Activated T-cell treated with anti-CD3 and anti-CD28 coated beads, Interleukin-2, amount 50 U/mL, for 24 hours (primary cell): Measurements from ENCODE around the gene CST7.

Source experiments
- DNase-seq: peaks from one replicate; pipeline ENCODE4 v3.0.0-alpha.2; 2020
- H3K27ac Mint-ChIP-seq: 2 replicates; pipeline ENCODE4 v1.8.0; 2020; ENCODE audit warnings: mild to moderate bottlenecking, mixed read lengths
- H3K27me3 Mint-ChIP-seq: 2 replicates; pipeline ENCODE4 v1.8.0; 2020; ENCODE audit warnings: mixed read lengths
- H3K36me3 Mint-ChIP-seq: 2 replicates; pipeline ENCODE4 v1.8.0; 2020; ENCODE audit warnings: low read depth, mixed read lengths
- H3K4me1 Mint-ChIP-seq: 2 replicates; pipeline ENCODE4 v1.8.0; 2020; ENCODE audit warnings: low read depth, mixed read lengths
- H3K4me3 Mint-ChIP-seq: 2 replicates; pipeline ENCODE4 v1.8.0; 2020; ENCODE audit warnings: mild to moderate bottlenecking, moderate library complexity, mixed read lengths
- H3K9me3 Mint-ChIP-seq: 2 replicates; pipeline ENCODE4 v1.8.0; 2020; ENCODE audit warnings: mixed read lengths

CST7 gene

GRCh38 chr20:24961384-24962181 is 12.5 kb downstream of the CST7 start:
- no peak for DNase-seq
- Mint-ChIP-seq H3K9me3 (no peaks in the 10 kb centered on the region), H3K4me3 (no peak overlapping the region), H3K27me3 (no peaks in the 10 kb centered on the region), H3K27ac (peak overlapping the region; percentile 76), H3K4me1 (peaks cover 40% of the 10 kb centered on the region), H3K36me3 (peaks cover 94% of the 10 kb centered on the region)

- Mint-ChIP-seq H3K4me3 (no peak overlapping the region), H3K27me3 (no peaks in the 10 kb centered on the region), H3K4me1 (peaks cover 40% of the 10 kb centered on the region), H3K36me3 (peaks cover 95% of the 10 kb centered on the region), H3K27ac (peak overlapping the region; percentile 76), H3K9me3 (no peaks in the 10 kb centered on the region)
- no peak for DNase-seq
Observed at GRCh38 chr20:24962182-24962492, 13.1 kb downstream of the CST7 start.

DNA sequence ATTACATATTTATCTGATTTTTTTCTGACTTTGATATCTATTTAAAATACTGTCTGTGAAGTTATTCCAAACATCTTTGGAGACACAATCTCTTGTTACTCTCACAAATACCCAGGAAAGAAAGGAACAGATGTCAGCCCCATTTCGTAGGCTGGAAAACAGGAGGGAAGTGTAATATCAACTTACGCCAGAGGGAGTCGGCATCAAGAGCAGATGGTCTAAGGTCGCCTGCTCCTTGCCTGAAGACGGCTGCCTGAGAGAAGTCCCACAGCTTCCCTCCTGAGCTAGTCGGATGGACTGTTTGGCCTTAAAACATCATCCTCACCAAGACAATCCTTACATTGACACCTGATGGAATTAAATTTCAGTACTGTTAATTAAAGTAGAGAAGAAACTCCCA is 13.4 kb downstream of the CST7 start:
- H3K4me3 Mint-ChIP-seq = no peak overlapping the region
- no peaks in the 10 kb centered on the region for H3K27me3 Mint-ChIP-seq
- peaks cover 40% of the 10 kb centered on the region for H3K4me1 Mint-ChIP-seq
- H3K36me3 Mint-ChIP-seq = peaks cover 96% of the 10 kb centered on the region
- H3K27ac Mint-ChIP-seq = peak overlapping the region; percentile 76
- no peaks in the 10 kb centered on the region for H3K9me3 Mint-ChIP-seq
- DNase-seq = no peak

DNA sequence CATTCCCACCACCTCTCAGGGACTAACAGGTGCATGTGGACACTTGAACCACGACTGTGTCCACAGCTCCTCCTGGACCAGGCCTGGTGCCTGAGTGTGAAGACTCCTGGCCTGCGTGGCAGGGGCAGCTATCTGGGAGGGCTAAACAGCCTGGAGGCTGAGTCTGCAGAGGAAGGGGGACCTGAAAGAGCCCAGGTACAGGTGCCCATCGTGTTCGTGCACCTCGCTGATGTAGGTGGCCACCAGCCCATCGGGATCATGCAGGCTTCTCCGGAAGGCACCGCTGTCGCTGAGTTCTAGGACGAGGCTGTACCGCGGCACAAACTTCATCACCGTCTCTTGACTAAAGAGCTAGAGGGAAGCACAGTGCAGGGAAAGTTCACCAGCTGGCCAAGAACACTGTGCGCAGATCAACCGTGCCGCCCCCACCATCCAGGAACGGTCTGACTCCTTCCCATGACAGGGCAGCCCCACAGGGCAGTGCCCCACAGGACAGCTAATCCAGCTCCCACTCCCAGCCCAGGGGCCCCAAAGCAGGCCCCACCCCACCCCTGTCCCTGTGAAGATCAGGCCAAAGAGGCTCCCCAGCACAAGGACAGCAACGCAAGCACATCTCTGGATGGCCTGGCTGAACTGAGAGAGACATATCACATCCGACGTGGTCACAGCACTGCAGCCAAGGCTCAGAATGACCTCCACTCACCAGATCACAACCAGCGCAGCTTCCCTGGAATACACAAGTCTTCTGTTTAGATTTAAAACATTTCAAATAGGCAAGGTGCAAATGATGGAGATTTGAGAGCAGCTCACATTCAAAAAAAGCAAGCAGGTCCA is 14.8 kb downstream of the CST7 start:
- Mint-ChIP-seq H3K4me3 (no peak overlapping the region), H3K27ac (peak overlapping the region; percentile 88), H3K4me1 (peaks cover 40% of the 10 kb centered on the region), H3K27me3 (no peaks in the 10 kb centered on the region), H3K36me3 (peaks cover 97% of the 10 kb centered on the region), H3K9me3 (no peaks in the 10 kb centered on the region)
- no peak for DNase-seq

GRCh38 chr20:24964506-24964840 is 15.4 kb downstream of the CST7 start:
- Mint-ChIP-seq H3K27ac (peak overlapping the region; percentile 88), H3K4me1 (peaks cover 40% of the 10 kb centered on the region), H3K36me3 (peaks cover 98% of the 10 kb centered on the region), H3K9me3 (no peaks in the 10 kb centered on the region), H3K4me3 (no peak overlapping the region), H3K27me3 (no peaks in the 10 kb centered on the region)
- no peak for DNase-seq

- H3K9me3 Mint-ChIP-seq = no peaks in the 10 kb centered on the region
- H3K4me3 Mint-ChIP-seq = no peak overlapping the region
- H3K27me3 Mint-ChIP-seq = no peaks in the 10 kb centered on the region
- no peak for DNase-seq
- H3K4me1 Mint-ChIP-seq = peaks cover 37% of the 10 kb centered on the region
- H3K27ac Mint-ChIP-seq = peak overlapping the region; percentile 88
- peaks cover 98% of the 10 kb centered on the region for H3K36me3 Mint-ChIP-seq
Observed at GRCh38 chr20:24965065-24965919, 16.2 kb downstream of the CST7 start.

GRCh38 chr20:24966317-24967012 is 17.4 kb downstream of the CST7 start:
- no peaks in the 10 kb centered on the region for H3K9me3 Mint-ChIP-seq
- no peak overlapping the region for H3K4me3 Mint-ChIP-seq
- peaks cover 98% of the 10 kb centered on the region for H3K36me3 Mint-ChIP-seq
- no peak for DNase-seq
- H3K4me1 Mint-ChIP-seq = peaks cover 27% of the 10 kb centered on the region
- no peaks in the 10 kb centered on the region for H3K27me3 Mint-ChIP-seq
- H3K27ac Mint-ChIP-seq = peak overlapping the region; percentile 69

DNA sequence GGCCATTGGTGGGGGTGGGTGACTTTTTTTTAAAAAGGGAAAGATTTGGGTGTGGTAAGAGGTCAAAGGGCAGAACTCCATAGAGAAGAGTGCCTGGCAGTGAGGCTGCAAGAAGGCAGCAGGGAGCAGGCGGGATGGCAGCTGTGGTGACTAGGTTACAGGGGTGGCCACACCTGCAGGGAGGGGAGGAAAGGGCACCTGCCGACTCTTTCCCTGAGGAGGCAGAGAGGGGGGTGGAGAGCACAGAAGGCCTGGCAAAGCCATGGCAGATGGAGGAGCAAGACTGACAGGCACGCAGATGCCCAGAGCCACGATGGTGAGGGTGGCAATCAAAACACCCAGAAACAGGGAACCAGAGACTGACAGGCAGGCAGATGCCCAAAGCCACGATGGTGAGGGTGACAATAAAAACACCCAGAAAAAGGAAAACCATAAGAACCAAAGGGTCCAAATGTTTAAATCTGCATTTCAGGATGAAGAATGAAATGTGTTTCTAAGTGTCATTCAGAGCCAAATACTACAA is 19.3 kb downstream of the CST7 start:
- Mint-ChIP-seq H3K27ac (peak overlapping the region; percentile 77), H3K4me3 (no peak overlapping the region), H3K9me3 (no peaks in the 10 kb centered on the region), H3K36me3 (peaks cover 97% of the 10 kb centered on the region), H3K27me3 (no peaks in the 10 kb centered on the region), H3K4me1 (peaks cover 17% of the 10 kb centered on the region)
- DNase-seq = no peak

- H3K4me1 Mint-ChIP-seq = peaks cover 14% of the 10 kb centered on the region
- DNase-seq = no peak
- no peak overlapping the region for H3K27ac Mint-ChIP-seq
- H3K36me3 Mint-ChIP-seq = peaks cover 96% of the 10 kb centered on the region
- no peak overlapping the region for H3K4me3 Mint-ChIP-seq
- H3K9me3 Mint-ChIP-seq = no peaks in the 10 kb centered on the region
- no peaks in the 10 kb centered on the region for H3K27me3 Mint-ChIP-seq
Observed at GRCh38 chr20:24969186-24970029, 20.3 kb downstream of the CST7 start.

- Mint-ChIP-seq H3K27ac (no peak overlapping the region), H3K4me3 (no peak overlapping the region), H3K36me3 (peaks cover 95% of the 10 kb centered on the region), H3K27me3 (no peaks in the 10 kb centered on the region), H3K9me3 (no peaks in the 10 kb centered on the region), H3K4me1 (peaks cover 7% of the 10 kb centered on the region)
- no peak for DNase-seq
Observed at GRCh38 chr20:24970030-24970553, 21.0 kb downstream of the CST7 start.

DNA sequence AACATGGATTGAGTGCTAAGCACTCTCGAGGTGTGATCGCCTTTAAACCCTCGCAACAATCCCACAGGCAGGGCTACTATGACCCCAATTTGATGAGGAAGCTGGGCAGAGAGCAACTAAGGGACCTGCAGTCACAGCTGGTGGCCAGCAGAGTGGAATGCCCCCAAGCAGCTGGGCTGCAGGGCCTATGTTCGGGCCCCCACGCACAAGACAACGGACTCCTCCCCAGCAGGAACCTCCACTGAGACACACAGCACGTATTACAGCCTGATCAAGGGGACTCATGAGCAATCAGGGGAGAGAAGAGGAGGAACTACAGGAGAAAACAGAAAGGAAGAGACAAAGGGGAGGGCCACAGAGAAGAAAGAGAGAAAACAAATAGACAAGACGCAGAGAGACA is 21.7 kb downstream of the CST7 start:
- Mint-ChIP-seq H3K27me3 (no peaks in the 10 kb centered on the region), H3K27ac (no peak overlapping the region), H3K4me3 (no peak overlapping the region), H3K9me3 (no peaks in the 10 kb centered on the region), H3K36me3 (peaks cover 94% of the 10 kb centered on the region), H3K4me1 (peaks cover 3% of the 10 kb centered on the region)
- no peak for DNase-seq

DNA sequence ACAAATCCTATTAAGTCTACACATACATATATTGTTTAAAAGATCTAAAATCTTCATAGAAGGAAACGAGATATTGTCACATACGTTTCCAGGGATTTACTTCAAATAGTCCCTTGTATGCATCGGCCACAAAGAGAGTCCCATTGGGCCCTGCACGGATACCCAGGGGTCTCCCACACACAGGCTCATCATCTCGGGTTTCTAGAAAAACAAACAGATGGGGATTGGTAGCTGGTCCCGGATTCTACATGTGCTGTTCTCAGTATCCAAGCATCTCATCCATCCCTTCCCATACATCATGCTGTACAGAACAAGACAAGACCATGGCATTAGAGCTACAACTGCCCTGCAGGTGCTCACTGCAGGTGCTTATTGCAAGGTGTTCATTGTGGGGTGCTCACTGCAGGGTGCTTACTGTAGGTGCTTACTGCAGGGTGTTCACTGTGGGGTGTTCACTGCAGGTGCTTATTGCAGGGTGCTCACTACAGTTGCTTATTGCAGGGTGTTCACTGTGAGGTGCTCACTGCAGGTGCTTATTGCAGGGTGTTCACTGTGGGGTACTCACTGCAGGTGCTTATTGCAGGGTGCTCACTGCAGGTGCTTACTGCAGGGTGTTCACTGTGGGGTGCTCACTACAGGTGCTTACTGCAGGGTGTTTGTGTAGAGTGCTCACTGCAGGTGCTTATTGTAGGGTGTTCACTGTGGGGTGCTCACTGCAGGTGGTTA is 22.5 kb downstream of the CST7 start:
- no peak for DNase-seq

GRCh38 chr20:24972341-24972740 is 23.3 kb downstream of the CST7 start:
- peaks cover 3% of the 10 kb centered on the region for H3K9me3 Mint-ChIP-seq
- H3K4me1 Mint-ChIP-seq = peaks cover 4% of the 10 kb centered on the region
- H3K4me3 Mint-ChIP-seq = no peak overlapping the region
- no peak overlapping the region for H3K27ac Mint-ChIP-seq
- DNase-seq = peak; percentile 17
- H3K27me3 Mint-ChIP-seq = no peaks in the 10 kb centered on the region
- H3K36me3 Mint-ChIP-seq = peaks cover 96% of the 10 kb centered on the region

More for the DNA sequence above, 22.5 kb downstream of the CST7 start:
- Mint-ChIP-seq H3K36me3 (peaks cover 94% of the 10 kb centered on the region), H3K4me1 (peaks cover 4% of the 10 kb centered on the region), H3K9me3 (no peaks in the 10 kb centered on the region), H3K27me3 (no peaks in the 10 kb centered on the region), H3K4me3 (no peak overlapping the region), H3K27ac (no peak overlapping the region)
